Vagina (tissue), 2 donors: Measurements from ENCODE around the gene SRRM4.

ENCODE experiments used
- CTCF ChIP-seq, 3 experiments: fragments of 450-650 bp in 2 of 3; fragments of 200-600 bp in 1 of 3; sonication (generic) in 1 of 3; IDR thresholded peaks; one replicate each; pipeline ENCODE4 v1.5.1; 2017 to 2019; ENCODE audit warnings: antibody characterized with exemption in 3 of 3, mild to moderate bottlenecking in 2 of 3, moderate library complexity in 2 of 3
- POLR2A ChIP-seq, 2 donors: fragments of 450-650 bp; IDR thresholded peaks; one replicate each; pipeline ENCODE4 v1.6.1; 2017; ENCODE audit warnings: antibody characterized with exemption in 2 of 2, mild to moderate bottlenecking in 2 of 2, moderate library complexity in 2 of 2

GRCh38 chr12:119177056-119177325 is 195.7 kb downstream of the SRRM4 start:
- TF ChIP-seq CTCF (IDR thresholded peaks at IDR 0.05): no peak
- no peak for TF ChIP-seq POLR2A (IDR thresholded peaks at IDR 0.05)
